OCI-LY7 (cell line): ENCODE results near the gene HCRTR1. TPM values are rescaled to one million over a fixed set of nuclear protein-coding genes. Genes with fewer than 3 reads are reported as not detected.

ENCODE experiments used
- BruUV-seq: library from RNA; stranded (reverse); fragments of 400-500 nt; replicated peaks from 2 replicates; lab custom pipeline; 2021; lab: Mats Ljungman, UMichigan
- CTCF ChIA-PET: fragments of 300-600 bp; sonication (Branson Sonifier 250); formaldehyde crosslinking; loops from one replicate; lab custom pipeline; 2022; ENCODE audit warnings: antibody characterized with exemption; ENCODE audit not compliant: unreplicated experiment; lab: Charles Lee
- POLR2A ChIA-PET: fragments of 300-600 bp; sonication (Branson Sonifier 250); formaldehyde crosslinking; loops from one replicate; lab custom pipeline; 2022; ENCODE audit warnings: antibody characterized with exemption; lab: Charles Lee
- DNase-seq: peaks from one replicate; pipeline ENCODE4 v3.0.0-alpha.2; 2015; ENCODE audit warnings: low spot score
- H2AFZ ChIP-seq: fragments of 200-600 bp; sonication (generic), shearing (Covaris generic); 2 replicates; pipeline ENCODE4 v1.6.1; 2014; ENCODE audit warnings: mild to moderate bottlenecking, antibody characterized with exemption, low read length, moderate library complexity
- H3K27ac ChIP-seq: fragments of 200-600 bp; sonication (generic); 2 replicates; pipeline ENCODE4 v1.5.1; 2014; ENCODE audit warnings: mixed run types, low read depth, mild to moderate bottlenecking, moderate library complexity, low read length, inconsistent platforms; ENCODE audit not compliant: poor library complexity, severe bottlenecking
- H3K36me3 ChIP-seq: fragments of 200-600 bp; sonication (generic); 2 replicates; pipeline ENCODE4 v1.6.1; 2014; ENCODE audit warnings: mild to moderate bottlenecking, antibody characterized with exemption, low read length, moderate library complexity, mixed read lengths; ENCODE audit not compliant: insufficient read depth
- H3K4me1 ChIP-seq: fragments of 200-600 bp; sonication (generic); 2 replicates; pipeline ENCODE4 v1.5.1; 2014; ENCODE audit warnings: mild to moderate bottlenecking, low read length; ENCODE audit not compliant: insufficient read depth, poor library complexity, severe bottlenecking
- H3K4me2 ChIP-seq: fragments of 200-600 bp; sonication (generic); 2 replicates; pipeline ENCODE4 v1.6.1; 2014; ENCODE audit warnings: mild to moderate bottlenecking, low read length
- H3K4me3 ChIP-seq: fragments of 200-600 bp; sonication (generic); 2 replicates; pipeline ENCODE4 v1.5.1; 2014; ENCODE audit warnings: mild to moderate bottlenecking, low read depth, low read length; ENCODE audit not compliant: poor library complexity, severe bottlenecking
- H3K79me2 ChIP-seq: fragments of 200-600 bp; sonication (generic); 2 replicates; pipeline ENCODE4 v1.6.1; 2016; ENCODE audit warnings: low read depth, mild to moderate bottlenecking, low read length, moderate library complexity, mixed read lengths; ENCODE audit not compliant: insufficient read depth
- H3K9me2 ChIP-seq: fragments of 200-600 bp; sonication (generic); 2 replicates; pipeline ENCODE4 v1.6.1; 2016; ENCODE audit warnings: mild to moderate bottlenecking, low read length, mixed read lengths; ENCODE audit not compliant: insufficient read depth
- H3K9me3 ChIP-seq: fragments of 200-600 bp; sonication (generic); 2 replicates; pipeline ENCODE4 v1.6.1; 2014; ENCODE audit warnings: mild to moderate bottlenecking, mixed run types, low read length, mixed read lengths
- H4K20me1 ChIP-seq: fragments of 200-600 bp; sonication (generic); 2 replicates; pipeline ENCODE4 v1.6.1; 2014; ENCODE audit warnings: mild to moderate bottlenecking, antibody characterized with exemption, low read length, moderate library complexity, mixed read lengths; ENCODE audit not compliant: insufficient read depth
- CTCF ChIP-seq: fragments of 200-600 bp; sonication (generic); conservative IDR thresholded peaks from 2 replicates; pipeline ENCODE4 v1.5.1; 2014; ENCODE audit warnings: mild to moderate bottlenecking, antibody characterized with exemption, low read length, moderate library complexity, mixed read lengths
- EZH2phosphoT487 ChIP-seq: fragments of 200-600 bp; sonication (generic); IDR thresholded peaks from 2 replicates; pipeline ENCODE4 v1.6.1; 2018; ENCODE audit warnings: low read depth, borderline replicate concordance, mild to moderate bottlenecking, mixed run types, antibody characterized with exemption, low read length, moderate library complexity, mixed read lengths
- intact Hi-C: fragments of 100-400 bp; cut with micrococcal nuclease; formaldehyde crosslinking; loops from one replicate; pipeline ENCODE4 v1.10.0; 2022; ENCODE audit not compliant: unreplicated experiment
- total RNA-seq, 2 experiments: library from RNA; depleted of rRNA in 1 of 2; stranded (reverse); fragments of >200 nt in 1 of 2; shearing (Covaris generic) in 1 of 2; gene quantifications; 2 replicates each; pipeline ENCODE4 v1.2.3, GENCODE V29; 2014 to 2022

The HCRTR1 gene
- total RNA-seq, 2 experiments from 2014 or later: not detected

DNA sequence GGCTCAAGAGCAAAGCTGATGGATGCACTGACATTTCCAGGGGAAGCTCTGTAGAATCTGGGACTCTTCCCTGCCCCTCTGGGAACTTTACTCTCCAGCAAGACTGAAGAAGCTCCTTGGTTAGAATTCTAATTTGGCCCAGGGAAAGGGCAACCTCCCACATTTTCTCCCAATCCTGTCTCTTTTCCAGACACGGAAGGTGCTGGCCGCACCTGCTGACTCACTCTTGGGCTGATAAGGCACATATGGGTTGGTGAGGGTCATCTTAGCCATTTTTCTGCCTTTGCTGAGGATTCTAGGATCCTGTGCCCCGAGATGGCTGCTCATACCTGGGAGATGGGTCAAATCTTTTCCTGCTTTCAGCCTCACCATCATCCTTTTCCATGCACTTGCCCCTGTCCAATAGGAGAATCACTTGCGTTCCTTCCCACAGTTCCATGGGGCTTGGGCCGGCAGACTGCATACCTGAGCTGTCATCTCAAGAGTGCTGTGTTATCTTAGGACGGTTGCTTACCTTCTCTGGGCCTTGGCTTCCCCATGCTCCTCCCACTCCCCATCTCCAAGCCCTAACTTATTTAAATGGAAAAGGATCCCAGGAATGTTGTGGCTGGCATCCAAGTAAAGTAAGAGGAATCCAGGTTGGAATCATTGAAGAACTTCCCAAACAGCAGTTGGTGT, 39.8 kb upstream of the HCRTR1 start:
- H3K4me2 ChIP-seq: no peak overlapping the region
- H3K4me1 ChIP-seq: no peaks in the 10 kb centered on the region

GRCh38 chr1:31579374-31579773, 38.1 kb upstream of the HCRTR1 start:
- no peak overlapping the region for H2AFZ ChIP-seq
- H4K20me1 ChIP-seq: no peaks in the 10 kb centered on the region; the same call in 1 of the 2 replicates
- H3K9me3 ChIP-seq: no peaks in the 10 kb centered on the region
- ChIA-PET POLR2A (no interaction called here), CTCF (no interaction called here)
- DNase-seq: no peak
- H3K36me3 ChIP-seq: no peaks in the 10 kb centered on the region
- H3K4me1 ChIP-seq: no peaks in the 10 kb centered on the region
- TF ChIP-seq CTCF: no peak
- H3K4me2 ChIP-seq: no peak overlapping the region
- intact Hi-C loops: no loop called here
- H3K4me3 ChIP-seq: no peak overlapping the region
- H3K79me2 ChIP-seq: no peaks in the 10 kb centered on the region
- BruUV-seq: no TSS peak
- H3K27ac ChIP-seq: no peak overlapping the region
- no peaks in the 10 kb centered on the region for H3K9me2 ChIP-seq

More for the DNA sequence above, 39.8 kb upstream of the HCRTR1 start:
- Histone ChIP-seq H3K4me3 (no peak overlapping the region), H3K9me3 (no peaks in the 10 kb centered on the region), H3K79me2 (no peaks in the 10 kb centered on the region), H3K9me2 (no peaks in the 10 kb centered on the region), H3K27ac (no peak overlapping the region), H4K20me1 (no peaks in the 10 kb centered on the region; the same call in 1 of the 2 replicates), H2AFZ (no peak overlapping the region), H3K36me3 (no peaks in the 10 kb centered on the region)
- TF ChIP-seq CTCF (no peak), EZH2phosphoT487 (no peak)
- no peak for DNase-seq
- POLR2A ChIA-PET: interaction anchor here (0.6 to 1.1 kb wide), 2 partner anchors 23 to 204 kb away, joined by 3 to 4 read pairs; no protein-coding TSS in a partner anchor
- CTCF ChIA-PET: interaction anchor here (0.9 kb wide), 1 partner anchor 10 kb away, joined by 3 read pairs; no protein-coding TSS in a partner anchor
- BruUV-seq: no TSS peak
- intact Hi-C loops: no loop called here

GRCh38 chr1:31580513-31580870, 37.0 kb upstream of the HCRTR1 start:
- POLR2A ChIA-PET: no interaction called here
- H2AFZ ChIP-seq: no peak overlapping the region
- H3K27ac ChIP-seq: no peak overlapping the region
- H3K9me2 ChIP-seq: no peaks in the 10 kb centered on the region
- no peak for DNase-seq
- no peaks in the 10 kb centered on the region for H3K4me1 ChIP-seq
- no peaks in the 10 kb centered on the region; the same call in 1 of the 2 replicates for H4K20me1 ChIP-seq
- intact Hi-C loops: no loop called here
- no peak overlapping the region for H3K4me2 ChIP-seq
- H3K79me2 ChIP-seq: no peaks in the 10 kb centered on the region
- CTCF ChIA-PET: no interaction called here
- H3K4me3 ChIP-seq: no peak overlapping the region
- no peaks in the 10 kb centered on the region for H3K36me3 ChIP-seq
- TF ChIP-seq EZH2phosphoT487 (no peak), CTCF (no peak)
- no TSS peak for BruUV-seq
- no peaks in the 10 kb centered on the region for H3K9me3 ChIP-seq
